HG03342 (cell line): Measurements from ENCODE around the gene FMNL2.

ENCODE experiments used
- ATAC-seq: cut with Tn5 transposase; IDR thresholded peaks from one replicate; pipeline ENCODE4 v1.9.1; 2021; ENCODE audit warnings: mild to moderate bottlenecking, moderate library complexity; ENCODE audit not compliant: unreplicated experiment

Gene FMNL2

DNA sequence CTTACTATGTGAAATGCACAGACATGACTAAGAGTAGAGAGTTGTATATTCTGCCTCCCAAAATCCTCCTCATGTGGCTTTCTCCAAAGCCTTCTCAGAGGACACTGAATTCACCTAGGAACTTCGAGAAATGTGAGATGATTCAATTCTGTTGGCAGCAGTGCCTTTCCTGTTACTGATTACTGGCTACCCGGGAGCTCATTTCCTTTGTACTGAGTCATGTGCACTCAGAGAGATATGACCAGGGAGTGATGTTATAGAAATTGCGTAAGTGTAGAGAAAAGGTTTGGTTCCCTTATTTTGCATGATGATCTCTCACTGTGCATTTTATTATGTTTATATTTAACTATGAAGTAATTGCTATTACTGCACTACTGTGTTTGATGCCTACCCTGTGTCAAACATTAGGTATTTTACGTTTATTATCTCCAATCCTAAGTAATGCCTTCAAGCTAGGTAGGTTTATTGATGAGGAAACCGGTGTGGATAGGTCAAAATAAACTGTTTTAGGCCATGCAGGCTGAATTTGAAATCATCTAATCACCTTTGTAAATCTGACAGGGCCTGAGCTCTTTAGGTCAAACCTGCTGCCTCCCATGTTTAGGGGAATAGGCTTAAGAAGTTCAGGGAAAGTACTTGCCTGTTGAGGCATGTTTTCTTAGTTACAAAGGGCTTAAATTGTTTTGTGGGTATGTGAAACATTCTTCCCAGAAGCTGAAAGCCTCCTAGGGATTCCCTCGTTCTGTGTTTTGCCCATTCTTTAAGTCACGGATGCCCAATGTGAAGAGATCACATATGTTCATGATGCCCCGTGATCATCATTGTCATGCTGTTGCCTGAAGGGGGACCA lies 86.8 kb downstream of the FMNL2 start:
- ATAC-seq, result peak; percentile 81

DNA sequence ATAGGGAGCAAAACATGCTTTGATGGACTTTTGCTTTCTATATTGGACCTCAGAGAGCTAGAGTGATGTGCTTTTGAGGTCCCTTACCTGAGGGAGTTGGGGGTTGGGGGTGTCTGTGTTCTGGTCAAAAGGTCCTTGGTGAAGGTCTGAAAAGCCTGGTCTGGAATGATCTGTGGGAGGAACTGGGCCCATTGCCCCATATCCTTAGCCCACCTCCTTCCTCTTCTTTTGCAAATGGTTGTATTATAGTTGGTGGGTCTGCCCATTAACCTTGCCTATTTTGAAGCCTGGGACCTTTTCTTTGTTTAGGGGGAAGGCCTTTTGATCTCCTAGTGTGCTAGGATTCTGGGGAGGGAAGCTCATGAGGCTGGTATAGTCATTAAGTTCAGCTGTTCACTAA lies 88.7 kb downstream of the FMNL2 start:
- ATAC-seq, result no peak

DNA sequence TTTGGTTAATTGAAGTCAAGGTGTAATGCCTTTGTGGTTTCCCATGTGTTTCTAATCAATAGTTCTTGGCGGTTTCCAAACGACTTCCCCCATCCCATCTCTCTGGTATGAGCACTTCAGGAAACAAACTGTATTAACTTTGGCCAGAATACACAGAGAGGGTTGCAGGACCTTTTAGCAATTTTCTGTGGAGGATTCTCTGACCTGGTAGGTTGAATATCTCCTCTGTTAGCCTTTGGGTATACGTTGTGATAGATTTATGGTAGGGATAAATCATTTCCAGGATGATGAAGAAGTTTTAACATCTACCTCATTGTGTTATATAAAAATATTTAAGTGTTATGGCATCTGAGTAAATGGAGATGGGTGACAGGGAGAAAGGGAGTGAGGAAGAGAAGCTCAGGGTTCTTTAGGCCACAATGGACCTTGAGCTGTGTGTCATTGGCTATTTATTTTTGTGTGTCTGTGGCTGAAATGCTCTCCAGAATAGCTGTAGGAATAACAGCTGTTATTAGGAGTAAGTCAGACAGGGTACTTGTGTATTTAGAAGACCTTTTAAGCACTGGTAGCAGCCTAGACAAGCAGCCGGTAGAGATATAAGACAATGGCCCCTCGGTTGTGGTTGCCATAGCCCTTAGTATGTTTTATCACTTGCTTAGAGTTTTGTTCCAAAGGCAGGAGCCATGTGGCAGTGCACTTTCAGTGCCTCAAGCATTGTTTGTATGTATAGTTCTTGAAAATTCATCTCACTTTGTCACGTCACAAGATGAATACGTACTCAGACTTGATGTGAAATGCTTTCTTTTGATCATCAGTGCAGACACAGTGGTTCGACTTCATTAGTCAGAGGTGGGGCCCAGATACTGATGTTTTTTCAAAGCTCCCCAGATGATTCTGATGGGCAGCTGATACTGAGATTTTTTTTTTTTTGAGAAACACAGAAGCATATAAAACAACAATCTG lies 91.1 kb downstream of the FMNL2 start:
- no peak for ATAC-seq

DNA sequence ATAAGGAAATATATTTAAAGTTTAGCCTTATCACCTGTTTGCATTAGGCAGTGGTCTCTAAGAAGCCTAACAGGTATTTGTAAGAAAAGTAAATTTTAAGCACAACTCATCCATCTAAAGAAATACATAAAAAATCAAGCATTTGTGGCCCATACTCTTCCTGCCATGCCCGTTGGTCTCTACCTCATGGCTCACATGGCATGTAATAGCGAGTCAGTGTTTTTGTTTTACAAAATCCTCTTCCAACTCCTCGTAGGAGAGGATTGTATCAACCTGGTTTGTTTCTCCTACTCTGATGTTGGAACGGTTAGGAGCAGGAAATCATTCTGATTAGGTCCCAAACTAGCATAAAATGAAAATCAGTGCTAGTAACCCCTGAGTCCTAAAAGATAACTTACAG lies 91.8 kb downstream of the FMNL2 start:
- ATAC-seq, result no peak

DNA sequence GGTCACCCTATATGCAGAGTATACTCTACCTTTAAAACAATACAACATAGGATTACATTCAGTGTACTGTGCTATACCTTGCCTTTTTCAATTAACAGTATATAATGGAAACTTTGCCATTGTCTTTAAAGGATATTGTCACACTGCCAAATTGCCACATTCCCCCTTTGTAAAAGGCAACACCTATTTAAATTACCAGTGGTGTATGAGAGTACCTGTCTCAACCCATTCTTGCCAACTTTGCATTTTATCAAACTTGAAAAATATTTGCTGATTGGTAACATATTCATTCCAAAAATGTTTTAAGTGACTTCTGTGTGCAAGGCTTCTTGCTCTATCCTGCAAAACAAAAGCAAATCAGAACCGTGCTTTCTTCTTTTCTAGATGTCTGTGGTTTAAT lies 92.9 kb downstream of the FMNL2 start:
- no peak for ATAC-seq

DNA sequence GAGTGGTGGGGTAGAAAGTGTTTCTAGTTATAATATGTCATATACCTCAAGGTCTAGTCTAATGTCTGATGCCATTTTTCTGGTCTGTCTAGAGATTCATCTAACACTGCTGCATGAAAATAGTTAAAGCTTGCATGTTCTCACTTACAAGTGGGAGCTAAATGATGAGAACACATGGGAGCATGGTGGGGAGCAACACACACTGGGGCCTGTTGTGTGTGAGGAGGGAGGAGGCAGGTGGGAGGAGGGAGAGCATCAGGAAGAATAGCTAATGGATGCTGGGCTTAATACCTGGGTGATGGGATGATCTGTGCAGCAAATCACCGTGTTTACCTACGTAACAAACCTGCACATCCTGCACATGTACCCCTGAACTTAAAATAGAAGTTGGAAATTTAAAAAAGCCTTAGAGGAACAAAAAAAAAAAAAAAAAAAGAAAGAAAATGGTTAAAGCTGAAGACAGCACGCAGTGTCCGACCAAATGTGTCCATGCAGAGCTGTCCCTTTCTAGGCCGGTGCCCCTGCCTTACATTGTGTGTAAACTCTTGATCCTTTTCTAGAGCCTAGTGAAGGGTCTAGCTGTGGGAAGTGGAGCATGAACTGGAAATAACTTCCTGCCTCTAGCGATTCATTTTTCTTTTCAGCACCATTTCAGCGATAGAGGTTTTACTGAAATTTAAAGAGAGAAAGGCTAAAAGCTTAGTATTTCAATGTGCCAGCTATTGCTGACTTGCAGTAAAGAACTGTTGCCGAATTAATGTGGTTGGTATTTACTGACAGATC lies 94.0 kb downstream of the FMNL2 start:
- ATAC-seq, result no peak

DNA sequence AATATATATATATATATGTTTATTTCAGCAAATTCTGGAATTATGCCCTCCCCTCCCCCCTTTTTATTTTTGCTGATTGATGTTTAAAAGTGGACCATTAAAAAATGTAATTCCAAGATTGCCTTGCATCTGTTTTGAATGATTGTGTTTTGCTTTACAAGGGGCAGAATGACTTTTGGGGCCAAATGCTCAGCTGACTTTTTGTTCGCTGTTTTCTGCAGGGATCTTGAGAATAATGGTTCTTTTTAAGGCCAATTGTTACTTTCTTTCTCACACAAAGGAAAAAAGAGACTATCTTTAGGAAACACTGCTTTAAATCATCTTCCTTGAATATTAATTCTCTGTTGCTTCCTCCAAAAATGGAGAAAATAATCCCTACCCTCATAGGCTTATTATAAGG lies 95.9 kb downstream of the FMNL2 start:
- no peak for ATAC-seq

DNA sequence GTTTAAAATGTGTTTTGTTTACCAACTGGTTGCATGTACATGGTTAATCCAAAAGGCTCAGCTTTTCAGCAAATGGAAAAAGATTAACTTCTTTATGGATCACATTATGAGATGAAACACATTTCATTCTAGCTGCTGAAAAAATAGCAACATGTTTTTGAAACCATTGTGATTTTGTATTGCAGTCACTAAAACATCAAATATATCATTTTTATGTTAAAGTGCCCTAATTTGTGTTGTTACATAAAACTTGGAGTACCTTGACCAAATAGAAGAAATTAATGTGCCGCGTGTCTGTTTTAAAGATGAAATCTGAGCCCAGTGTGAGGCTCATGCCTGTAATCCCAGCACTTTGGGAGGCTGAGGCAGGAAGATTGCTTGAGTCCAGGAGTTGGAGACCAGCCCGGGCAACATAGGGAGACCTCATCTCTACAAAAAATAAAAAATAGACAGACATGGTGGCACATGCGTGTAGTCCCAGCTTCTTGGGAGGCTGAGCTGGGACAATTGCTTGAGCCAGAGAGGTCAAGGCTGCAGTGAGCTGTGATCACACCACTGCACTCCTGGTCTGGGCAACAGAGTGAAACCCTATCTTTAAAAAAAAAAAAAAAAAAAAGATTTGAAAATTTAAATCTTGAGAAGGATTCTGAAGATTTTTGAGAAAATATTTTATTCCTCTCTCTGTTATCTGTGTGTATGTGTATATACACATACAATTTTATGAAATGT lies 96.6 kb downstream of the FMNL2 start:
- no peak for ATAC-seq

DNA sequence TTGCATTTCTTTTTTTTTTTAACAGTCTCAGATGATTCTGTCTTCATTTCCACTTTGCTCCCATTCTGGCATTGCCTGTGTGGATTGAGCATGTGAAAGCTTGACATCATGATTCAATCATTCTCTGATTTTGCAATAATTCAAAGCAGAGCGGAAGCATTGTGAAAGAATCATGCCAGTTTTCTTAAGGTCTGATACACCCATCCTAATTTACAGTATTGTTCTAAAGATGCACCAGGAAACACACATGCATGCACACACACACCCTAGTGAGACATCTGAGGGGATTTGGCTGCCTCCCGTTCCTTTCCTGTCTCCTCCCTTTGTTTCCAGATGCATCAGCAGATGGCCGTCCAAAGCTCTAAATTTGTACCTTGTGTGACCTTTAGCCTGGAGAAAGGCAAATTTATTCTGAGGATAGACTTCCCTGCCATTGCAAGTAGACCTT lies 97.3 kb downstream of the FMNL2 start:
- ATAC-seq, result no peak

DNA sequence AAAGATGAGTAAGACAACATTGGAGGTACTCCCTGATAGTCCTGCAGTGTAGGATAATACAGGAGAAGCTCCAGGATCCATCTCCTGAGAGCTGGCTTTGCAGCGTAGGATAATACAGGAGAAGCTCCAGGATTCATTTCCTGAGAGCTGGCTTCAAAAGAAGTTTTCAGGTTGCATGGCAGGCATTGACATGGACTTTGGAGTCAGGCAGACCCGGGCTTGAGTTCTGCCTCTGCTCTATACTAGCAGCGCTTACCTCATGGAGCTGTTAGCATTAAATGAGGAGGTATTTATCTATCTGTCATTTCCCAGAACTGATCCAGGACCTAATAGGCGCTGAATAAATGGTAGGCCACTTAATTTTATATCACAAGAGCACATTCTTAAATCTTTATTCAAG lies 97.8 kb downstream of the FMNL2 start:
- ATAC-seq, result no peak

DNA sequence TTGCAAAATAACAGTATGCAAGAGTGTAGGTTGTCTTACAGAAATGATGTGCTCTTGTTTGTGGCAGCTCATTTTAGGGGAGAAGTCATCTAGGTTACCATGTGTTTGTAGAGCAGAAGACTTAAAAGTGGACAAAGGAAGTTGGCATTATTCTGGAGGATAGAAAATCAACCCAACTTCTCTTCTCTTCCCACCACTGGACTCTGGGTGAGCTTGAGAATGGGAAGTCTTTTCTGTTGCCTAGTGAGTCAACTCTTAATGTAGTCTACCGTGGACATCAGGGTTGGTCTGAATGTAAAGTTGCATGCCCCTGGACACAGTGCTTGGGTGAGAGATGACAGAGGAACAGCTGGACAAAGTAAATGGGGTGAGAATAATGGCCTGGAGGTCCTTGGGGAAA lies 98.3 kb downstream of the FMNL2 start:
- ATAC-seq, result no peak

DNA sequence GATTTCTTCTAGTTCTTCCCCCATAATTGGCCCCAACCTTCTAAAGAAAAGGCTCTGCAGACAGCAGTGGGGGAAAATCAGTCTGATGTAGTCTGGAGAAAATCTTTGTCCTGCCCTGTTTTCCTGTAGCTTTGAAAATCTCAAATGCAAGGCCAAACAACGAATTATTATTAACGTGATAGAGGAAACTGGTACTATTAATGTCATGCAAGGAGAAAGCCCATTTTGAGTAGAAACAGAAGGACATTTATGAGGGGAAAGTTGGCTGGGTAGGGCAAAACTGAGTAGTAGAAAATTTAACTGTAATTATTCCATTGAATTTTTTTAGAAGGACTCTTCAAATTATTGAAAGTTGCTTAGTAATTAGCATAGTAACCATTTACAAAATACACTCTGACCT lies 98.8 kb downstream of the FMNL2 start:
- ATAC-seq, result no peak

DNA sequence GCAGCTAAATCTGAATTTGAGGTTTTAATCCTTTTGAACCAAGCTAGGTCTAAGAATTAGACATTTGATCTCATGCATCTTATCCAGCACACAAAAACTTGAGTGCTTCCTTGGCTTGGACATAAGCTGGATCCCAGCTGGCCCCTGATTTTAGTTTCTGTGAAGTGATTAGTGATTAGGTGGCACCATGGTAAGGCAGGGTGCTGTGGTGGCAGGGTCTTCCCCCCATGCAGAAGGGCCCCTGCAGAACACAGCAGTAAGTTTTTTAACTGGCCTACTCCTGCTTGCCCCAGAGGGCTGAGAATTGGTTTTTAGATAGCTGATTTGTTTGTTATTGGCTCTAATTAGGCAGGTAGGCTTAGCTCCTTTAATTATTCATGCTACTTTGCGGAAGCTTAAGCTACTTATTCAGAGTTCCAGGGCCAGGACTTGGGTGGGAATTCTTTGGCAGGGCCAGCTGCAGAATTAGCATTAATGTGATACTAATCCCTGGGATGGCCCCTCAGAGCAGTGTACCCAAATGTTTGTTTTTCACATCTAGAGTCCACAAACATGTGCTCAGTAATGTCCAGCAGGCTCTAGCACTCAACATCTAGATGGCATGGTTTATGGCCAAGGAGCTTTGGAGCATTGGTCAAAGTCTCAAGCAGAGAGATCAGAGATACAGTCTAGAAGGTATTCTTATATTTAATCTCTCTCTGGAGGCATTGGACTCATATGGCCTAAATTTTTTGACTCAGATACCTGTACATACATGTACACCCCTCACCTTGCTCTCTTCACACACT lies 99.6 kb downstream of the FMNL2 start:
- no peak for ATAC-seq

DNA sequence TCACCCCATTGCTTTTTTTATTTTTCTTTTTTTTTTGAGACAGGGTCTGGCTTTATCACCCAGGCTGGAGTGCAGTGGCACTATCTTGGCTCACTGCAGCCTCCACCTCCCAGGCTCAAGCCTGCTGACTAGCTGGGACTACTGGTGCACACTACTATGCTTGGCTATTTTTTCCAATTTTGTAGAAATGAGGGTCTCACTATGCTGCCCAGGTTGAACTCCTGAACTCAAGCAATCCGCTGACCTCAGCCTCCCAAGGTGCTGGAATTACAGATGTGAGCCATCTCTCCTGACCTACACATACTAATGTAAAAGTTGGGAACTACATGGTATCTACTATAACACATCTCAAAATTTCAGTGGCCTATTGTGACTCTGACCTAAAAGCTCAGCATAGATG lies 101.2 kb downstream of the FMNL2 start:
- no peak for ATAC-seq

DNA sequence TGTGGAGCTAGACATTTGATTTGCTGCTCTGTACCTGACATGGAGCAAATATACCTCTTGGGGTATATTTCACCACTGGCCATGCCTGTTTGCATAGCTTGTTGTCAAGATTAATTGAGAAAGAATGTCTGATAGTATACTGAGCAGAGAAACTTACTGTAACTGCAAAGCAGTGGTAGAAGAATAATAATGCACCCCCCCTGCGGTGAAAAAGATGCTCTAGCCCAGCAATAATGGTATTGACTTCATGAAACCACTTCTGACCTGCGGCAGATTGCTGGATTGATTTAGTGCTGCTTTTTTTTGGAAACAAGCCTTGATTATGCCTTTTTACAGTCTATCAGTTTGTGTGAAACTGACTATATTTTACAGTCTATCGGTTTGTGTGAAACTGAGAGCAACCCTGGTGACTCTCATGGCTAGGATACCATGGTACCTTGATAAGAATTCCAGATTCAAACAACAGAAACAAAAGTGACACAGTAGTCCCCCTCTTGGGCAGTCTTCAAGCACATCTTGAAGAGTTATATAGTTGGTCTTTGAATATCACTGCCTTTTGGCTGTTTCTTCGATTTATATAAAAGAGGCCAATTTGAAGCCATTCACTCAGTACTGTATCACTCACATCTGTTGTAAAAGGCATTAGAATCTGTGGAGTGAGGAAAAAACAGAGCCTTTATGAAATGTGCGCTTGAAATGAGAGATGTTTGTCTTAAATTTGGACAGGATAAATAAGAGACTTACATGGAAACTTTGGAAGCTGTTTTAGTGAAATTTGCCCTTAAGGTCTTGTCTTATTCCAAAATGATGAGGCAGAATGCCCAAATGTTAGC lies 102.5 kb downstream of the FMNL2 start:
- no peak for ATAC-seq

DNA sequence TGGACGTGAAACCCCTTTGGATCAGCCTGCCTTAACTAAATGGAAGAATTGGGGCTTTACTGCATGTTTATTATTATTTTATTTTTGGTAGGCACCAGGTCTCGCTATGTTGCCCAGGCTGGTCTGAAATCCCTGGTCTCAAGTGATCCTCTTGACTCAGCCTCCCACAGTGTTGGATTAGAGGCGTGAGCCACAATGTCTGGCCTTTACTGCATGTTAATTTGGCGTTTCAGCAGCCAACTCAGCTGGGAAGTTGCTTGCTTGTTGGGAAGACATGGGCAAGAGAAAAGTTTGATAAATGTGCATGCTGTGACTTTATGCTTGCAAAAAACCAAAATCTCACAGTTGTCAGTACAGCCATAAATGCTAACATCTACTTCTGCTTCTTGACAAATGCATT lies 105.1 kb downstream of the FMNL2 start:
- ATAC-seq, result no peak

DNA sequence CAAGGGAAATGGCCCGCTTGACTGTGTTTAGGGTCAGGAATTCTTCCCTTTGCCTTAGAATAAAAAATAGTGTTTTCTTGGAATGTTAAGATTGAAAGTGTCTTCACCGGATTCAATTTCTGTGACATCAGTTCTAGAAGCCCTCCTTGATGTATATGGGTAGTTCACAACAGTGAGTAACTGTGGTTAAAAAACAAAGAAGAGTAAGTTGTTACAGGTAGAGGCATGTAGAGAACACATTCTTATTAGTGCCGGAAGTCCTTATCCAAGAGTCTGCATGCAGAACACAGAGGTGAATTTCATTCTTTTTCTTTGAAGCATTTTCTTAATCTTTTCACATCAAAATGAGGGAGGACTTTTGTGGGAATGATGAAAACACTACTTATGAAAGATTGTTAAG lies 105.5 kb downstream of the FMNL2 start:
- ATAC-seq, result no peak

DNA sequence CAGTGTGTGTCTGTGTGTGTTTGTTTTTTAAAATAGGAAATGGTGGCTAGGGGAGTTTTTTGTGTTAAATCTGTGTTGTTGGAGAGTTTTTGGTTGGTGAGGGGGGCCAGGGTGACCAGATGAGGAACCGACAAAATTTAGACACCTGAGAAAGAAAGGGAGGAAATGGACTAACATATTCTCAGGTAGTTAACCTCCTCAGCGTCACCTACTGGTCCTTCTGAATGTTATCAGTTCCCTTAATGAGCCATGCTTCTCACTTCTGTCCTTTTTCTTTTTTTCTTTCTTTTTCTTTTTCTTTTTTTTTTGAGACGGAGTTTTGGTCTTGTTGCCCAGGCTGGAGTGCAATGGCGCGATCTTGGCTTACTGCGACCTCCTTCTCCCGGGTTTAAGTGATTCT lies 107.0 kb downstream of the FMNL2 start:
- ATAC-seq, result no peak

DNA sequence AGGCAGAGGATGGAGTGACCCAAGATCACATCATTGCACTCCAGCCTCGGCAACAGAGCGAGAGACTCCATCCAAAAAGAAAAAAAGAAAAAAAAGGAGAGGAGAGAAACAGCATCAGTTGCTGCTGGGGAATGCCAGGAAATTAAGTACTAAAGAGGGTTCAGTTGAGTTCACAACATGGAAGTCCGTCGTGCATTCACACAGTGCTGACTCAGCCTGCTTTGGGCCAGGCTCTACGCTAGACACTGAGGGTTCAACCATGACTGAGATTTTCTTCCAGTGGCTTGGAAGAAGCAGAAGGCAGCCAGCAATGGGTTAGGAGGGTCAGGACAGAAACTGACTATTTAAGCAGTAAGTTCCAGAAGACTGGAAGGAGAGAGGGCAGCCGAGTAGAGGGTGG lies 108.8 kb downstream of the FMNL2 start:
- ATAC-seq, result no peak
